ENCODE data around the gene SH3BGR. TPM values are rescaled to one million over a fixed set of nuclear protein-coding genes. Genes with fewer than 3 reads are reported as not detected.
A peak's percentile ranks its signal among the peaks of the same experiment; 100 is the strongest.

The SH3BGR gene
- total RNA-seq, 1 experiment from 2014 or later = 1.0 TPM

DNA sequence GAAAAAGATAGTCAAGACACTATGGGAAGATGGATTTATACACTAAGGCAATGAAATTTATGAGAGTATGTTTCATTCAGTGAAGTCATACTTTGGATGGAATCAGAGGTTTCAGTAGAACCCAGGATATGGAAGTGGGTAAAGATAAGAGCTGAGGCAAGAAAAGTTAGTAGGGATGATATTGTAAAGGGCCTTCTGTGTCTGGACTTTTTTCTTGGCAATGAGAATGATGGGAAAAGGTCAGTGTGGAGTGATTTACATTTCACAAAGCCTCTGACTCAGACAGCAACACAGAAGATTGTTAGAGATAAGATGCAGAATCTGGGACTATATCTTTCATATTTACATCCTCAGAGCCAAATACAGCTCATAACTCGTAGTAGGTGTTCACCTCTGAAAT, 32.1 kb downstream of the SH3BGR start:
- H3K27me3 ChIP-seq = peaks cover 4% of the 10 kb centered on the region
- no peaks in the 10 kb centered on the region for H3K9me3 ChIP-seq
- DNase-seq = no peak
- no peaks in the 10 kb centered on the region for H3K36me3 ChIP-seq
- H3K4me3 ChIP-seq = no peak overlapping the region

DNA sequence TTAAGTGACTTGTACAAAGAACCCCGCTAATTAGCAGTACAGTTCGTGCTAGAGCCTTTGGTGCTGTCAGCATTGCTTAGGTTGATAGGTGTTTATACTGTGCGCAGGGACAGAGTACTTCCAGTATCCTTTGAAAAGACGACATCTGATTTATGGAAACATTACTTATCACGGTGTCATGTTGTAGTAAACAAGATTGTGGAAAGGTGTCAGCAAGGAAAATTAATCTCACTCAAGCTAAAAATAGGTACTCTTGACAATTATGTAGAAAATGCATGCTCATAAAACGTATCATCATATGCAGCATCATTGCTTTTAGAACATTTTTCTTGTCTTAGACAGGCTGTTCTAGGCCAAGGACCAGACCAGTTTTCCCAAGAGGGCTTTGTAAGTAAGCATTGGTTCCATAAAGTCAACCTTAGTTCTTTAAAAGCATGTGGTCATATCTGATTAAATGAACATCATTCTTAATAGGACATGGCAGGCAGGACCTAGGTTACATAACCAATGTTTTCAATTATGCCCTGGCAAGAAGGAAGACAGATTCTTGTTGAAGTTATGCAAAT, 33.0 kb downstream of the SH3BGR start:
- no peak overlapping the region for H3K4me3 ChIP-seq
- H3K27me3 ChIP-seq = peaks cover 4% of the 10 kb centered on the region
- no peaks in the 10 kb centered on the region for H3K9me3 ChIP-seq
- DNase-seq = no peak
- H3K36me3 ChIP-seq = no peaks in the 10 kb centered on the region

DNA sequence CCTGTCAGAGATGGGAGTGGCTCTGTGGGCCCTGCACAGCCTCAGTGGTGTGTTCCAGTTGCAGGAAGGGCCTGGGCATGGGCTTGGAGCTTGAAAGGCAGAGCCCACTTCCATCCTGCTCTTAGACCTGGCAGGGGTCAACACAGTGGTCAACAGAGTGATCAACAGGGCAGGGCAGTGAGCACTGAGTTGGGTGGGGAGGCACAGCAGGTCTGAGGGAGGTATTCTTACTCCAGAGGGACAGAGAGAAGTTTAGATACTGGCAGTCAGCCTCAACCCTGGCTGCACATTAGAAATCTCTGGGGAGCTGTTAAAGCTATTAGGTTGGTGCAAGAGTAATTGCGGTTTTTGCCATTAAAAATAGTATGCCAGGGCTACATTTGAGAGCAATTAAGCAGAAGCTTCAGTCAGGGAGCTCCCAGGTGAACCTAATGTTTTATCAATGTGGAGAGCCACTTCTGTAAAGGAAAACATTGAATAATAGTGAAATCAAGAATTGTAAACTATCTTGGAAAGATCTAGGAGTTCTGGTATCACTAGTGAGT, 37.7 kb downstream of the SH3BGR start:
- no peaks in the 10 kb centered on the region for H3K36me3 ChIP-seq
- no peaks in the 10 kb centered on the region for H3K9me3 ChIP-seq

GRCh38 chr21:39499156-39499555, 47.4 kb downstream of the SH3BGR start:
- DNase-seq = no peak
- Histone ChIP-seq H3K4me3 (no peak overlapping the region), H3K36me3 (no peaks in the 10 kb centered on the region), H3K27me3 (no peaks in the 10 kb centered on the region; the same call in 1 of the 2 replicates), H3K9me3 (no peaks in the 10 kb centered on the region)

More for the DNA sequence above, 37.7 kb downstream of the SH3BGR start:
- H3K27me3 ChIP-seq = no peaks in the 10 kb centered on the region
- no peak overlapping the region for H3K4me3 ChIP-seq
- DNase-seq = no peak

DNA sequence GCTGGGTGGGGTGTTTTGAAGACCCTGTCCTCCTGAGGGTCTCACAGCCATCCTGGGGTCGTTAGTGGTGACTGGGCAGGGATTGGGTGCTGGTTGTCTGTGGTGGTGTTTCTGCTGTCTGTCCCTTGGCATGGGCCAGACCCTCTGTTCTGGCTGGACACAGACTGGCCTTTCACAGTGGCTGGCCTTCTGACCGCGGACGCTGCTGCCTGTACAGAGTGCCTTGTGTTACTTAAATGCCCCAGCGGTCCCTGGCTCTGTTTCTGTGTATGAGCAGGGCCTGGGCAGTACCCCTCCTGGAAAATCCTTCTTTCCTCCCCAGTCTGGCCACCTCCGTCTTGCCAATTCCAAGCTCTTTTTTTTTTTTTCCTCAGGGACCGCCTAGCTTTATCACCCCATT, 50.9 kb downstream of the SH3BGR start:
- Histone ChIP-seq H3K9me3 (no peaks in the 10 kb centered on the region), H3K27me3 (no peaks in the 10 kb centered on the region; the same call in 1 of the 2 replicates), H3K4me3 (no peak overlapping the region), H3K36me3 (no peaks in the 10 kb centered on the region)
- DNase-seq = no peak

GRCh38 chr21:39503123-39503762, 51.5 kb downstream of the SH3BGR start:
- Histone ChIP-seq H3K36me3 (no peaks in the 10 kb centered on the region), H3K4me3 (no peak overlapping the region), H3K27me3 (no peaks in the 10 kb centered on the region; the same call in 1 of the 2 replicates), H3K9me3 (no peaks in the 10 kb centered on the region)
- no peak for DNase-seq

DNA sequence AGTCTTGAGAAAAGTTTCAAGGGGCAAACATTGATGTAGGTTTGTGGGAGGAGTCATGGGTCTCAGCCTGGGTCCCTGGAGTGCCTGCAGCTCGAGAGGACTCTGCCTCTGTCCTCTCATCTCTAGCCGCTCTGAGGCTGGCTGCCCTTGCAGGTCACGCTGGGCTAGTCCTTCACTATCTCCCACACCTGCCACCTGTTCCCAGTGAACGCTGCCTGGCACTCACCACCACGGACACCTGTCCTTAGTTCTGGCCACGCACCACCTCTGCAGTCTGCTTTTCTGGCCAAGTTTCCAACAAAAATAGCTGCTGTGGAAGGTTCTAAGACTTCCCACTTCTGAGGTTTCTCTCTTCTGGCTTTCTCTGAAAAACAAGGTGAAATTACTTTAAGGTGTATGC, 52.5 kb downstream of the SH3BGR start:
- no peak overlapping the region for H3K4me3 ChIP-seq
- no peaks in the 10 kb centered on the region for H3K36me3 ChIP-seq
- no peaks in the 10 kb centered on the region for H3K9me3 ChIP-seq
- no peak for DNase-seq
- no peaks in the 10 kb centered on the region; the same call in 1 of the 2 replicates for H3K27me3 ChIP-seq

- DNase-seq = no peak
- Histone ChIP-seq H3K9me3 (no peaks in the 10 kb centered on the region), H3K36me3 (no peaks in the 10 kb centered on the region), H3K27me3 (no peaks in the 10 kb centered on the region), H3K4me3 (no peak overlapping the region)
Measured at GRCh38 chr21:39510240-39510639, 58.5 kb downstream of the SH3BGR start.

DNA sequence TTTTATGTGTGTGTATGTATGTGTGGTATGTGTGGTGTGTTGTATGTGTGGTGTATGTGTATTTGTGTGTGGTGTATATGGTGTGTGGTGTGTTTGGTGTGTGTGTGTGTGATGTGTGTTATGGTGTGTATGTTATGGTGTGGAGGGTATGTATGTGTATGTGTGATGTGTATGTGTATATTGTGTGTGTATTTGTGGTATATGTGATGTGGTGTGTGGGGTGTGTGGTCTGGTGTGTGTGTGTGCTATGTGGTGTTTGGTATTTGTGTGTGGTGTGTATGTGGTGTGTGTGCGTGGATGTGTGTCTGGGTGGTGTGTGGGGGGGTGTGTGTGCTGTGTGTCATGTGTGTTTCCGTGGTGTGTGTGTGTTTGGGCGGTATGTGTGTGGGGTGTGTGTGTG, 59.3 kb downstream of the SH3BGR start:
- no peak for DNase-seq
- Histone ChIP-seq H3K27me3 (no peaks in the 10 kb centered on the region), H3K36me3 (no peaks in the 10 kb centered on the region), H3K4me3 (no peak overlapping the region), H3K9me3 (no peaks in the 10 kb centered on the region)

DNA sequence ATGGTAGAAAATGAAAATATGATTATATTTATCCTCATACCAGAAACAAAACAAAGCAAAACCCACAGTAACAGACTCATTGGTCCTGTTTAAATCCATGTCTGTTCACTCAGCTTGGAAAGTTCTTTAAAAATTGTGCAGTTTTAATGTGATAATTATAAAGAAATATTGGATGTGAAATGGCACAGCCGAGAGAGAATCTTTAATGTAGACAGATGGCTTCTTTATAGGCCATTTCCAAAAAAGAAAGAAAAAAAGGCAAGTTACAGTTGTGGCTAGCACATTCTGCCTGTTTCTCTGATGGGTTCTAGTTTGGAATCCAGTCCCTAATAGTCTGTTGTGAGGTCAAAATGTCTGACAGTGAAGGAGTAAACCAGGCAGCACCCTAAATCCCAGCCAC, 62.0 kb downstream of the SH3BGR start:
- Histone ChIP-seq H3K36me3 (no peaks in the 10 kb centered on the region), H3K27me3 (no peaks in the 10 kb centered on the region), H3K4me3 (no peak overlapping the region), H3K9me3 (no peaks in the 10 kb centered on the region)
- DNase-seq = no peak

DNA sequence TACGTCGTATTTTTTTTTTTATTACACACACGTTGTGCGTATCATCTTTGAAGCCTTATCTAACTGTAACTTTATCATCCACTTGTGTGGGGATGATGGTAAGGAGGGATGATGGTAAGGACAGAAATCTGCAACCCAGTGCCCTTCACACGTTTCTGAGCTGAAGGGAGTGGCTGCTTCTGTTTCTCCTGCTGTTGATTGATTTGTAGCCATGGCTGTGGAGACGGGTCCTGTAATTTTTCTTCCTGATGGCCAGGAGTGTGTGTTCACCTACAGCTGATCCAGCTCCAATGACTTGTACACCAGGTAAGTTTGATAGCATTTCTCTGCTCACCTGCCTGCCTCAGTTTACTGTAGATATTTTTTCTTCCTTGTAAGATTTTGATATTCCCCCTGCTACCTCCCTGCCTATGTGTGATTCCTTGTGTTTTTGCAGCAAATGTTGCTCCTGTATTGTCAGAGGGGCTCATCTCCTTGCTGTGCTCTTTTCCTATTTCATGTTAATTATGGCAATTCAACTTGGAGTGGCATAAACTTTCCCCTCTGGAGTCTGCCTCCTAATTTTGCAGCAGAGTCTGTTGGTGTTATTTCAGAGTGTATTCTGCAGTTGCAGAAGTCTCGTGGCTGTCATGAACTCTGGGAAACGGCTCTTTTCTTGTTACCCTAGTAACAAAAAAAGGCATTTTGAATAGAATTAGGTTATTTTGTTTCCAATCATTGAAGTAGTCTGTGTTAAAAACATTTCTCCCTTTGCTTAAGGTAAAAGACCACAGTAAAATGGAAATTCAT, 64.1 kb downstream of the SH3BGR start:
- Histone ChIP-seq H3K9me3 (no peaks in the 10 kb centered on the region), H3K27me3 (0 out of 2 replicates have a peak, but pooled peaks cover 3% of the 10 kb centered on the region), H3K4me3 (no peak overlapping the region), H3K36me3 (no peaks in the 10 kb centered on the region)
- no peak for DNase-seq

DNA sequence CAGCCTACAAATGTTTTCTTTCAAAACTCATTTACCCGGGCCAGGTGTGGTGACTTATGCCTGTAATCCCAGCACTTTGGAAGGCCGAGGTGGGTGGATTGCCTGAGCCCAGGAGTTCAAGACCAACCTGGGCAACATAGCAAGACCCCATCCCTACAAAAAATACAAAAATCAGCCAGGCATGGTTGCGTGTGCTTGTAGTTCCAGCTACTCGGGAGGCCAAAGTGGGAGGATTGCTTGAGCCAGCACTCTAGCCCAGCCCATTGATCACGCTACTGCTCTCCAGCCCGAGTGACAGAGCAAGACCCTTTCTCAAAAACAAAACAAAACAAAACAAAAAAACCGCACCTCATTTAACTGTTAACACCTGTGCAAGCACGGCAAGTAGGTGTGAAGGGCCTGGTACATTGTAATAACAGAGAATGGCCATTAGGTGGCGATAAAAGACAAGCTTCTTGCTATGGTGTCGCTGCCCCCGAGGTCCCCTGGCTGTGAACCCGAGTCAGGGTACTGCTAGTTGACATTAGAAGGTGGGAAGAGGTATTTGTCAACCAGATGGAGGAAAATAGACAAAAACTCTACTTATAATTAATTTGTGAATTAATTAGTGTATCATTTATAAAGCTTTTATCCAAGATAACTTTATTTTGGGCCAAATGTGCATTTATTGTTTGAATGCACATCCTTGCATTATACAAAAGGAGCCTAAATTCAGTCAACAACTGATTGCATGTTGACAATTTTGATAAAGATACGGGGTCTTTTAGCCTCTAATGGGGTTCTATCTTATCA, 66.5 kb downstream of the SH3BGR start:
- Histone ChIP-seq H3K4me3 (no peak overlapping the region), H3K27me3 (peaks cover 10% of the 10 kb centered on the region; the same call in 1 of the 2 replicates), H3K9me3 (no peaks in the 10 kb centered on the region), H3K36me3 (no peaks in the 10 kb centered on the region)
- peak; percentile 50 for DNase-seq

GRCh38 chr21:39518847-39519210, 67.1 kb downstream of the SH3BGR start:
- no peak for DNase-seq
- Histone ChIP-seq H3K27me3 (peaks cover 10% of the 10 kb centered on the region; the same call in 1 of the 2 replicates), H3K36me3 (no peaks in the 10 kb centered on the region), H3K9me3 (no peaks in the 10 kb centered on the region), H3K4me3 (no peak overlapping the region)

DNA sequence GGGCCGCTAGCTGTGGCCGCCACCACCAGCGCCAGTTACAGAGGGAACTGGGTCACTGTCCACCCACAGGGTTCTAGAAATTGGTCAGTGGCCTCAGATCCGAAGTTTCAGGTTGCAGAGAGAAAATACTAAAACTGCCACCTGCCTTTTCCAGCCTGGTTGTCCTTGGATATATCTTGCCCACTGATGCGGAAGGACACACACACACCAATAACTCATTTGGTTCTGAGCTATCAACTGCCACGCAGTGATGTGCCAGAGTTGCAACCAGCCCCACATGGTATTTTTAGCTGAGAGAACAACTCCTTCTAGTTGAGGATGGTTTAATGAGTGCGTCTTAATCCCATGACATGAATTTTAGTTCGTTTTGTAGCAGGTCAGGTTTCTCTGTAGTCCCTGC, 68.1 kb downstream of the SH3BGR start:
- no peaks in the 10 kb centered on the region for H3K36me3 ChIP-seq
- DNase-seq = no peak
- peaks cover 10% of the 10 kb centered on the region; the same call in 1 of the 2 replicates for H3K27me3 ChIP-seq
- H3K9me3 ChIP-seq = no peaks in the 10 kb centered on the region
- H3K4me3 ChIP-seq = no peak overlapping the region

- Histone ChIP-seq H3K9me3 (no peaks in the 10 kb centered on the region), H3K27me3 (peaks cover 10% of the 10 kb centered on the region; the same call in 1 of the 2 replicates), H3K4me3 (no peak overlapping the region), H3K36me3 (no peaks in the 10 kb centered on the region)
- DNase-seq = peak; percentile 9
Measured at GRCh38 chr21:39523399-39523798, 71.6 kb downstream of the SH3BGR start.

DNA sequence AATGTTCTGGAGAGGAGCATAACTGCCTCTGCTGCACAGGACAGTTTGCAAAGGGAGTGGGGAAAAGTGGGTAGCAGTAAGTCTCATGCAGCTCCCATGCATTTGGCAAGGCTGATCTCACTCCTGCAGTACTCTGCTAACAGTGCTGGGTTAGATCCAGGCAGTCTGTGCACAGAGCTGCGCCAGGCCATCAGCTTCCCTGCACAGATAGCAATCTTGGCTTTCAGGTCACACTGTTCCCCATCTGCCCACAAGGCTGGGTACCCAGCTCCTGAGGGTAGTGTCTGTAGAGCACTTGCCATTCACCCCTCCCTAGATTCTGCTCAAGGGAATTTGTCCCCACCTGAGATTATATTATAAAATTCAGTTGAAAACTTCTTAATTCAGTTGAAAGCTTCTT, 72.1 kb downstream of the SH3BGR start:
- no peaks in the 10 kb centered on the region for H3K36me3 ChIP-seq
- H3K9me3 ChIP-seq = no peaks in the 10 kb centered on the region
- DNase-seq = no peak
- no peak overlapping the region for H3K4me3 ChIP-seq
- peaks cover 10% of the 10 kb centered on the region; the same call in 1 of the 2 replicates for H3K27me3 ChIP-seq
